COLO668 (cell line): Measurements from ENCODE around the gene CDH1.
A peak's percentile ranks its signal among the peaks of the same experiment; 100 is the strongest.
"Not testable (repeated sequence)": the region's sequence is repeated elsewhere in the genome, so short reads cannot be mapped to it uniquely, and the experiment has no call there.

ENCODE experiments used
- DNase-seq: peaks from one replicate; lab custom pipeline; 2025; ENCODE audit not compliant: unreplicated experiment; lab: John Stamatoyannopoulos, UW

CDH1 gene

DNA sequence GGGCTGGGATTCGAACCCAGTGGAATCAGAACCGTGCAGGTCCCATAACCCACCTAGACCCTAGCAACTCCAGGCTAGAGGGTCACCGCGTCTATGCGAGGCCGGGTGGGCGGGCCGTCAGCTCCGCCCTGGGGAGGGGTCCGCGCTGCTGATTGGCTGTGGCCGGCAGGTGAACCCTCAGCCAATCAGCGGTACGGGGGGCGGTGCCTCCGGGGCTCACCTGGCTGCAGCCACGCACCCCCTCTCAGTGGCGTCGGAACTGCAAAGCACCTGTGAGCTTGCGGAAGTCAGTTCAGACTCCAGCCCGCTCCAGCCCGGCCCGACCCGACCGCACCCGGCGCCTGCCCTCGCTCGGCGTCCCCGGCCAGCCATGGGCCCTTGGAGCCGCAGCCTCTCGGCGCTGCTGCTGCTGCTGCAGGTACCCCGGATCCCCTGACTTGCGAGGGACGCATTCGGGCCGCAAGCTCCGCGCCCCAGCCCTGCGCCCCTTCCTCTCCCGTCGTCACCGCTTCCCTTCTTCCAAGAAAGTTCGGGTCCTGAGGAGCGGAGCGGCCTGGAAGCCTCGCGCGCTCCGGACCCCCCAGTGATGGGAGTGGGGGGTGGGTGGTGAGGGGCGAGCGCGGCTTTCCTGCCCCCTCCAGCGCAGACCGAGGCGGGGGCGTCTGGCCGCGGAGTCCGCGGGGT is at the start of gene CDH1:
Gene CDH1 (plus strand): TSS at position 247 of the 684 bp plus-strand sequence. CDS start 124 bp downstream, at position 371.
- peak; percentile 95 for DNase-seq

DNA sequence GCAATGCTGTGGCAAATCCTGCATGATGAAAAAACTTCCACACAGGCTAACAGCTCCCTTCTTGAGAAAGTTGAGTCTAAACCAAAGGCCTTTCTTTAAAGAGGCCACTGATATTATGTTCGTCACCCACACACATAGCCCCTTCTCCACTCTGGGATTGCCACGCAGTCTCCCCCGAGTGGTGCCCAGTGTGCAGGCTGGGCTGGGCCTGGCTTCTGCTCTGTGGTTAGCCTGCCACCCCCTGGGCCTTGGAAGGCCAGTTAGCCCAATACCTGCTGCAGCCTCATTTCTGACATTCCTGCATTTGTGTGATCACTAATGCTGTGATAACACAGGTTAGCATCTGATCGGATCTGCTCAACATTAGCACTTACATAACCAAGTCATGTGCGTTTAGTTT is 47.2 kb upstream of the CDH1 start:
- no peak for DNase-seq

DNA sequence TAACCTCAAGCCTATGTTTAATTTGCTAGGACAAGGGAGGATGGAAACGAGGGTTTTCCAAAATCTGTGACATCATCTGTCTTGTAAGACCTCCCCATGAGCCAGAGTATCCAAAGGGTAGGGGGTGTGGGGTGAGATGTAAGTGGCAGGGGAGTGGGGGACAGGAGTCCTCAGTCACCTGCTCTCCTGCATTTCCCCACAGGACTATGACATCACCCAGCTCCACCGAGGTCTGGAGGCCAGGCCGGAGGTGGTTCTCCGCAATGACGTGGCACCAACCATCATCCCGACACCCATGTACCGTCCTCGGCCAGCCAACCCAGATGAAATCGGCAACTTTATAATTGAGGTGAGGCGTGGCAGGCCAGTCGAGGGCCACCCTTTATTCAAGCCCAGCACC is 41.5 kb upstream of the CDH1 start:
- no peak for DNase-seq

DNA sequence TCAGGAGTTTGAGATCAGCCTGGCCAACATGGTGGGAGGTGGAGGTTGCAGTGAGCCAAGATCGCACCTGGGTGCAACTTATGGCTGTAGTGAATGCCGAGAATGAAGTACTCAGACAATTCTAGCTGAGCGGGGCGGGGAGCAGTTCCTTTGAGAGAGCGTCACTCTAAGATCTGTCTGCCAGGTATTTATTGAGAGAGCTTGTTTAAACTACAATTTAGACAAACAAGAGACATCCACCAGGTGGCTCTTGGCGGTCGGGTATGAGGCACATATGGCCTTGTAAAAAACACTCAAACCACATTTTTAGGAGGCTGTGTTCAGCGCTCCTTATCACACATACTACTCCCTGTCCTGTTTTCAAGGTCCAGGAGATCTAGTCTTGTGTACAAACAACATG is 40.6 kb upstream of the CDH1 start:
- peak; percentile 30 for DNase-seq

DNA sequence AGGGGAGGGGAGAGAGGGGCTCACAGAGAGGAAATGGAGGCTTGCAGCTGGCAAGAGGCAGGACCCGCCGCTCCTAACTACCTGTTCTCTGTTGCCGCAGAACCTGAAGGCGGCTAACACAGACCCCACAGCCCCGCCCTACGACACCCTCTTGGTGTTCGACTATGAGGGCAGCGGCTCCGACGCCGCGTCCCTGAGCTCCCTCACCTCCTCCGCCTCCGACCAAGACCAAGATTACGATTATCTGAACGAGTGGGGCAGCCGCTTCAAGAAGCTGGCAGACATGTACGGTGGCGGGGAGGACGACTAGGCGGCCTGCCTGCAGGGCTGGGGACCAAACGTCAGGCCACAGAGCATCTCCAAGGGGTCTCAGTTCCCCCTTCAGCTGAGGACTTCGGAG is 39.0 kb upstream of the CDH1 start:
- DNase-seq, result no peak

DNA sequence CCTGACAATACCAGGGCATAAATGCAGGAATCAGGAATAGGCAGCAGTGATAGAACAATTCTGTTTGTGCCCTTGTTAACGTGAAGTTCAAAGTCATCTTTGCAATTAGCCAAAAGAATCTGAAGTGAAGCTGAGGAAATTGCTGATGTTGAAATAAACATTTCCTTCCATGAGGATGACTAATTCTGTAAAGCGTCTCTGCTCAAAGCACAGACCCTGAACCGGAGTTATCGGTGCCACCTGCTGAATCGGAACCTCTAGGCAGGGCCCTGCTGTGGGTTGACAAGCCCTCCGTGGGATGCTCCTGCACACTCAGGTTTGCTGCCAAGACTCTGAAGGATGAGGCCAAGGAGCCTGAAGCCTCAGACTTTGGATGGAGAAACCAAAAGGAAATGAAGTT is 37.0 kb upstream of the CDH1 start:
- DNase-seq, result no peak

DNA sequence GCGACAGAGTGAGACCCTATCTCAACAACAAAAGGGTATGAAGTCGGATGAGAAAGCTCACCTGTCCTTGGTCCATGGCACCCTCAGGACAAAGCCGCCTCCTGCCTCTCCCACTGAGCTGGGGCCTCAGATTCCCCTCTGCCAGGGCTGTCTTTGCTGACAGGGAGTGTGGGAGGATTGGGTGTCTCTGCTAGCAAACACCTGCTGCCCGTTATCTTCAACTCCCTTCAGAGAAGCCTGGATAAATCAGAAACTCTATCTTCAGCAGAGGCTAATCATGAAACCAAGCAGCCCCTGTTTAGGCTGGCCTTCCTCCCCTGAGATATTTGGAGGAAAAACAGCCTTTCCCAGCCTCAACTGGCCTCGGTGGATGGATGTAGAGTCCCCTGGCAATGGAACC is 36.3 kb upstream of the CDH1 start:
- no peak for DNase-seq

DNA sequence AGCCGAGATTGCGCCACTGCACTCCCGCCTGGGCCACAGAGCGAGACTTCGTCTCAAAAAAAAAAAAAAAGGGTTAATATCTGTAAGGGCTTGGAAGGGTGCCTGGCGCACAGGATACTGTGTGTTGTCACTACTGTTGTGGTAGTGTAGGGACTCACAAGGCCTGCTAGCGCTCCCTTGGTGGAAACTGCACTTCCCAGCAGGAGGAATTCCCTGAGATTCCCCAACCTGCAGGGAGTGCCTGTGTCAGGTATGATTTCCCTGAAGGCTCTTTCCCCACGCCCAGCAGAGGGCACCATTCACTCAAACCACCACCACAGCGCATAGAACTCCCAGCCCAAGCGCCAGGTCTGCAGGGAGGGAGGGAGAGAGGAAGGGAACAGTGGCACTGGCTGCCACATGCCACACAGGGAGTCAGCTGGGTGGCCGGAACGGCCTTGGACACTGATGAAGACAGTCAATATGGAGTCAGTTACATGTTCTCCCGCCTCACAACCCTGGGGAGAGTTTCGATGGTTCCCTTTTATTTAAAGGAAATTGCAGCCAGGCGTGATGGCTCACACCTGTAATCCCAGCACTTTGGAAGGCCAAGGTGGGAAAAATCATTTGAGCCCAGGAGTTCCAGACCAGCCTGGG is 32.7 kb upstream of the CDH1 start:
- peak; percentile 87 for DNase-seq

DNA sequence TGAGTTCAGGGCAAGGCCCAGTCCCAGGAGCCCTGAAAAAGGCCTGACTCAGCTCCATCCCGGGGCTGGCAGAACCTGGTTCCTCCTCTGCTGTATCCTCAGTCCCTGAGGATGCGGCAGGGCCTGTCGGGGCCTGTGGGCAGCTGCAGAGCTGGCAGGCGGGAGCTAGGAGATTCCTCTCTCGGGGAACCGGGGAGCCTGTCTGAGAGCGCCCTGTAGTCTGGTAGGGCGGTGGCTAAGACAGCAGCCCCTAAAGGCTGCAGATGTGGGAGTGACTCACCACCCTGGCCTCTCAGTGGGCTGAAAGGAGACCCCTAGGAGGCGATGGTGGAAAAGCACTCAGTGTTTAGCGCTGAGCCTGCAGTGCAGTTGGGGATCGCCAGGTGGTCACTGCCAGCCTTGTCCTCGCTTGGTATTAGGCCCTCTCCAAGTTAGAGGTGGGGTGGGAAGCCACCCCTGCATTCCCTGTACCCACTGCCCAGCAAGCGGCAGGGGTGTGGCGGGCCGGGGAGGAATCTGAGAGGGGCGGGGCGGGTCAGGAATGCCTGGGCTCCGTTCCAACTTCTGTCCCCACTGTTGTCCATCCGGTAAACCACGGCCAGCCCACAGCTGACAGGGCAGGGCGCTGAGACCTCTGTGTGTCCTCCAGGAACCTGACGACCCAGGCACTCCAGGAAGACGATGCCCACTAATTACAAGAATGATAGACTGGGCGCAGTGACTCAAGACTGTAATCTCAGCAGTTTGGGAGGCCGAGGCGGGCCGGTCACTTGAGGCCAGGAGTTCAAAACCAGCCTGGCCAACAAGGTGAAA is 29.5 kb upstream of the CDH1 start:
- peak; percentile 49 for DNase-seq

DNA sequence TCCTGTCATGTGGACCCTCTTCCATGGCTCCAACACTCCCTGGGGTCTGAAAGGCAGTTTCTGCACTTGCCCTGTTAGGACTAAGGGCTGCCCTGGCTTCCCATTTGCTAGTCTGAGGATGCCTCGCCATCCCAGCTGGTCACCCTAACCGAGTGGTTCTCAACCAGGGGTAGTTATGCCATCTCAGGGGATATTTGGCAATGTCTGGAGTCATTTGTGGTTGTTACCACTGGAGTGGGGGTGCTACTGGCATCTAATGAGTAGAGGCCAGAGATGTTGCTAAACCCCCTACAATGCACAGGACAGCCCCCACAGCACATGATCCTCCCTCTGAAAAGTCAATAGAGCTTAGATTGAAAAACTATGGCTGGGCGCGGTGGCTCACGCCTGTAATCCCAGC is 26.9 kb upstream of the CDH1 start:
- DNase-seq, result no peak

DNA sequence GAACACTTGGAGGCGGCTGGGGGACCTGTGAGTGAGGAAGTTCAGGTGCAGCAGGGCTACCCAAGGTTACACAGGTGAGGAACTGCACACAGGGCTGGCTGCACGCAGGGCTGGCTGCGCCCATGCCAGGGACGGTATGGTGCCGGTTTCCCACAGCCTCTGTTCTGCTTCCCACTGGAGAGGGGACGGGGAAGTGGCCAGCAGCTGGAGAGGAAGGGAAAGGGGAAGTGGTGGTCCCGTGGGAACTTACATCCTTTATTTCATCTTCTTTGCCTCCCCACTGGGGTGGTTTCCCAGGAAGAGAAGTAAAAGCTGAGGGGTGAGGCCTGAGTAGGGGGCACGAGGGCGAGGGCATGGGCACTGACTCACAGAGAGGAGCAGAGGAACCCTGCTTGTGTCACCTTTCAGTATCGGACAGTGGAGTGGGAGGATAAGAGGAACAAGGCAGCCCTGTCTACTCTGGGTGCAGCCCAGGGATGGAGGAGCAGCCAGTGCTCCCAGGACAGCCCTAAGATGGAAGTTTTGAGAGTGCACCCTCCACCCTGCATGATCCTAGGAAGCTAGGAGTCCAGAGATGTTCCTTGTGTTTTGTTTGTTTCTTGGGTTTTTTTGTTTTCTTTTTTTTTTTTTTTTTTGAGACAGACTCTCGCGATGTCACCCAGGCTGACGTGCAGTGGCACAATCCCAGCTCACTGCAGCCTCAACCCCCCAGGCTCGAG is 25.5 kb upstream of the CDH1 start:
- DNase-seq, result no peak

DNA sequence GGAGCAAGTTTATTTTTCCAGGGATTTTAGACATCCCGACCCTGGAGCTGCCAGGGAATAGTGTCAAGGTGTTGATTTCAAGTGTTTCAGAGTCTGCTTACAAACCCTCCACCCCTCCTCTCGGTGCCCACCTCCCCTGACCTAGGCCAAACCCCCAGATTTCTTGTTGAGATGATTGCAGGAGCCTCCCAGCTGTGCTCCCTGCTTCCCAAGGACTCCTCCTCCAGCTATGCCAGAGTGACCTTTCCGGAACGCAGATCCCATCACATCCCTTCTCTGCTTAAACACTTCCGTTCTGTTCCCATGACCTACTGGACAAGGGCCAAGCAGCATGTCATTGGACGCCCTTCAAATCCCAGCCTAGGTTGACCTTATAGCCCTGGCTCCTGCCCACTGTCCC is 23.7 kb upstream of the CDH1 start:
- no peak for DNase-seq

DNA sequence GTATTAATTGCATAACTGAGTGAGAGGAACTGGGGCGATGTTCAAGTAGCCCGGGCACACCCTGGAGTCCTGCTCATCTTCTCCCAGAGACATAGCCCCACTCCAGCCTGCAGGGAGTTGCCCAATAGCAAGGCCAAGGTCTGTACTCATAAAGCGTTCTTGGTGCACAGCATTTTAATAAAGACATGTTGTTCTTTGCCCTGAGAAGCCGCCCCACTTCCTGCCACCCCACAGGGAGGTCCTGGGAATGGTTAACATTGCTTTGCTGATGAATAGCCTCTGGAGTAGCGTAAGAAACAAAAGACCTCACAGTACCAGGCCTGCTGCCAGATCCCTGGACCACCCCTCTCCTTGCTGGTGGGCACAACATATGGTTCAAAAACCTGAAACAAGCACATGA is 21.6 kb upstream of the CDH1 start:
- DNase-seq, result no peak

DNA sequence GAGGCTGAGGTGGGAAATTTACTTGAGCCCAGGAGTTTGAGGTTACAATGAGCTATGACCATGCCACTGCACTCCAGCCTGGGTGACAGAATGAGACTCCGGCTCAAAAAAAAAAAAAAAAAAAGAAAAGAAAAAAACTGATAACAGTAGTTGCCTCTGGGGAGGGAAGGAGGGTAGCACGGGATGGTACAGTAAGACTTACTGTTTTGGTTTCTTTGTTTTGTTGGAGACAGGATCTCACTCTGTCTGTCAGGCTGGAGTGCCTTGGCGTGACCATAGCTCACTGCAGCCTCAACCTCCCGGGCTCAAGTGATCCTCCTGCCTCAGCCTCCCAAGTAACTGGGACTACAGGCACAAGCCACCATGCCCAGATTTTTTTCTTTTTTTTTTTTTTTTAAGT is 20.6 kb upstream of the CDH1 start:
- not testable (repeated sequence) for DNase-seq

DNA sequence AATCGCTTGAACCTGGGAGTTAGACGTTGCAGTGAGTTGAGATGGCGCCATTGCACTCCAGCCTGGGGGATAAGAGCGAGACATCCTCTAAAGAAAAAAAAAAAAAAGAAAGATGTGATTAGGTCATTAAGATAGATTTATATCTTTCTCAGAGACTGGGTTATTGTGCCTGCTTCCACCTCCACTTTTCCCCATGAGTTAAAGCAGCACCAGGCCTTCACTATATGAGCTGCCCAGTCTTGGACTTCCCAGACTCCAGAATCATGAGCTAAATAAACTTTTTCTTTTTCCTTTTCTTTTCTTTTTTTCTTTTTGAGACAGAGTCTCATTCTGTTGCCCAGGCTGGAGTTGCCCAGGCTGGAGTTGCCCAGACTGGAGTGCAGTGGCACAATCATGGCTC is 19.4 kb upstream of the CDH1 start:
- DNase-seq, result no peak

DNA sequence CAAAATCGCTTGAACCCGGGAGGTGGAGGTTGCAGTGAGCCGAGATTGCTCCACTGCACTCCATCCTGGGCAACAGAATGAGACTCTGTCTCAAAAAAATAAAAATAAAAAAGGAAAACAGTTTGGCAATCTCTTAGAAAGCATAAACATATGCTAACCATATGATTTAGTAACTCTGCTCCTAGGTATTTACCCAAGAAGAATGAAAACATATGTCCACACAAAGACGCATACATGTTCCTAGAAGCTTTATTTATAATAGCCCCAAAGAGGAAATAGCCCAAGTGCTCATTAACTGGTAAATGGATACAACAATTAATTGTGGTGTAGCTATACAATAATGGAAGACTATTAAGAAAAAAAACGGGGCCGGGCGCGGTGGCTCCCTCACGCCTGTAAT is 18.5 kb upstream of the CDH1 start:
- no peak for DNase-seq

DNA sequence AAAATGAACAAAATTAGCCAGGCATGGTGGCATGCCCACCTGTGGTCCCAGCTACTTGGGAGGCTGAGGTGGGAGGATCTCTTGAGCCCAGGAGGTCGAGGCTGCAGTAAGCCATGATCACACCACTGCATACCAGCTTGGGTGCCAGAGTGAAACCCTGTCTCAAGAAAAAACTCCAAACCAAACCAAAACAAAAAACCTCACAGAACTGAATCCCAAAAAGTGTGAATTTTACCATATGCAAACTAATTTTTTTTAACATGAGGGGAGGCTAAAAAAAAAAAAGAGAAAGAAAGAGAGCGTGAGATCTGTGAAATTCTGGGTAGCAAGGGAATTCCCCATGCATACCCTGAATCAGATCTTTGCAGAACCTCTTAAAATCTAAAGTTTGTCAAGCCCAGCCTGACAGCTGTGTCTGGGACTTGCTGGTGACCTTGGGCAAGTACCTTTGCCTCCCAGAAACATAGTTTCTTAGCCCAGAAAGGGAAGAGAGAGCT is 17.1 kb upstream of the CDH1 start:
- no peak for DNase-seq

DNA sequence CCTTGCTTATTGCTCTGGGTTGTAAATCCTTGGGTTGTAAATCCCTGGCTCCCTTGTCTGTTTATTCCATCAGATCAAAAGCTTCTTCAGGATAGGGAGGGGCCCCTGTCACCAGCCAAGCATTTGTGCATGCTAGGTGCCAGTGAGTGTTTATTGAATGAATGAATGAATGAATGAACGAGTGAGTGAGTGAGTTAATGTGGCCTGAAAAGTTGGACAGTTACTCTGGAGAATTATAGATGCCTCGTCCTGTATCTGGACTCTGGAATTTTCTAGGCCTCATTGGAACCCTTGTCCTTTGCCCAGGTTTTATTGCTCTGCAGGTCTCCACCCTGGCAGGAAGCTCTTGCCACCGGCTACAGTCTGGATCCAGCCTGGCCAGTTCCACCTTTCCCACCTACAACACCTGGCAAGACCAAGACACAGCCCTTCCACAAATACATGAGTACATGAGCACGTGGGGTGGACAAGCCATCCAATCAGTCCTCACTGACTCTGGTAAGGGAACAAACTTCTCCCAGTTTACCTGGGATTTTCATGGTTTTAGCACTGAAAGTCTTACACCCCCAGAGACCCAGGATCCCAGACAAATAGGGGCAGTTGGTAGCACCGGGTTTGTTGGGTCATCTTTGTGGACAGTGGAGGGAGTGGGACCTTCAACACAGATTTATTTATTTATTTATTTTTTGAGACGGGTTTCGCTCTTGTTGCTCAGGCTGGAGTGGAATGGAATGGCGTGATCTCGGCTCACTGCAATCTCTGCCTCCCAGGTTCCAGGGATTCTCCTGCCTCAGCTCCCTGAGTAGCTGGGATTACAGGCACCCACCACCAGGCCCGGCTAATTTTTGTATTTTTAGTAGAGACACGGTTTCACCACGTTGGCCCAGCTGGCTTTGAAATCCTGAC is 14.7 kb upstream of the CDH1 start:
- no peak for DNase-seq

DNA sequence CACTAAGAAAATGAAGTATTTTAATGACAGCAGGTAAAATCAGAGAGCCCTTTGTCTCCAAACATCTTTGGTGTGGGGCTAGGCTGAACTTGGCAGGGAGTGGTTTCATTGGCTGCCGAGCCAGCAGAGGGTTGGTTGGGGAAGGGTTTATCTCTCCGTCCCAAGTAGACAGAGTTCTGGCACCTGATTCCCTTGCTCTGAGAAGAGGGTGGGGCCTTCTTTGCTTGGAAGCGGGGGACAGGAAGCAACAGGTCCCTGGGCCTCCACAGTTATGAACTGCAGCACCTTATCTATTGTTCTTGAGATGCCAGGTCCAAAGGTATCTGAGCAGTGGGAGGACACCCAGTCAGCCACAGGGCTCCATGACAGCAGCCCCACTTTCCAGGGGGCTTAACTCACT is 12.3 kb upstream of the CDH1 start:
- DNase-seq, result no peak

DNA sequence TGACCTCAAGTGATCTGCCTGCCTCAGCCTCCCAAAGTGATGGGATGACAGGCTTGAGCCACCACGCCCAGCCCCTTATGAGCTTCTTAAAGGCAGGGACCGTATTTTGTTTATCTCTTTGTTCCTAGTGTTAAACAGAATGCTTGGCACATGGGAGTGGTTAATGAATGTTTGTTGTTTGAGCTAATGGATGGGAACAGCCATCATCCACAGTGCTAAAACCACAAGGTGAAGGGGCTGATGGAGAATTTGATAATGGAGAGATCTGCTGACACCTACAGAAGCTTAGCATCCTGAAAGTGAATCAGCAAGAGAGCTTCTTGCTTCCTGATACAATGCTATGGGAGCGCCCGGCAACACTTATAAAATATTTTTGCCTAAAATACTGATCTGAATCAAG is 8.6 kb upstream of the CDH1 start:
- DNase-seq, result no peak
